ENCODE data around the gene TWNK. TPM values are rescaled to one million over a fixed set of nuclear protein-coding genes. Genes with fewer than 3 reads are reported as not detected.

The TWNK gene
- total and polyA plus RNA-seq, 2 experiments from 2014 or later, result 12.2 to 29.4 TPM

- TF ChIP-seq POLR2AphosphoS5 (IDR thresholded peaks at IDR 0.05; ENCODE audit: low read depth) (no peak; the same call in 1 of the 2 replicates), JUNB (IDR thresholded peaks at IDR 0.05; ENCODE audit: unreplicated experiment) (no peak), CTCF (conservative IDR thresholded peaks at IDR 0.05; ENCODE audit: low read depth in 2 of 2) (peak; percentile 76 to 82), CREB1 (CRISPR knock-in tag; IDR thresholded peaks at IDR 0.05; ENCODE audit: low read depth) (peak; percentile 27; the same call in 1 of the 2 replicates)
- Histone ChIP-seq H3K79me2 (replicated peaks; ENCODE audit: insufficient read depth) (peaks cover 22% of the 10 kb centered on the region), H3K36me3 (ENCODE audit: insufficient read depth) (peaks cover 16% of the 10 kb centered on the region), H4K20me1 (replicated peaks; ENCODE audit: insufficient read depth) (no peaks in the 10 kb centered on the region; the same call in 1 of the 2 replicates), H2AFZ (peak overlapping the region; percentile 90), H3K27me3 (ENCODE audit: insufficient read depth) (no peaks in the 10 kb centered on the region), H3K4me2 (peak overlapping the region; percentile 97), H3K4me1 (ENCODE audit: insufficient read depth) (peaks cover 36% of the 10 kb centered on the region), H3F3A (replicated peaks; ENCODE audit: low read depth) (peaks cover 33% of the 10 kb centered on the region), H3K4me3 (peak overlapping the region; percentile 90), H3K9me2 (ENCODE audit: insufficient read depth) (no peaks in the 10 kb centered on the region), H3K27ac (ENCODE audit: low read depth) (peak overlapping the region; percentile 95)
- H3K36me3 Mint-ChIP-seq (ENCODE audit: low read depth), result peaks cover 26% of the 10 kb centered on the region
- no peaks in the 10 kb centered on the region; the same call in 2 of the 3 replicates for H3K9me3 Mint-ChIP-seq
- ATAC-seq (peak; percentile 59), DNase-seq (ENCODE audit: low spot score) (peak; percentile 92)
- peaks cover 42% of the 10 kb centered on the region for H3K4me1 Mint-ChIP-seq
- peaks cover 28% of the 10 kb centered on the region for H3K27me3 Mint-ChIP-seq (ENCODE audit: insufficient read depth, low read depth, poor library complexity)
- peak overlapping the region; percentile 76 for H3K4me3 Mint-ChIP-seq
- peak overlapping the region; percentile 96 for H3K27ac Mint-ChIP-seq
Measured at GRCh38 chr10:100997360-100998182, 10.2 kb downstream of the TWNK start.

- ATAC-seq (peak; percentile 29), DNase-seq (ENCODE audit: low spot score) (peak; percentile 76)
- H3K4me2 ChIP-seq, result peak overlapping the region; percentile 97
- H3K27me3 Mint-ChIP-seq (ENCODE audit: insufficient read depth, low read depth, poor library complexity), result peaks cover 25% of the 10 kb centered on the region
- H3K27ac Mint-ChIP-seq, result peak overlapping the region; percentile 71
- H3K27ac ChIP-seq (ENCODE audit: low read depth), result peak overlapping the region; percentile 95
- H3K27me3 ChIP-seq (ENCODE audit: insufficient read depth), result no peaks in the 10 kb centered on the region
- H3K4me3 ChIP-seq, result peak overlapping the region; percentile 90
- H3F3A ChIP-seq (replicated peaks; ENCODE audit: low read depth), result peaks cover 29% of the 10 kb centered on the region
- H3K36me3 ChIP-seq (ENCODE audit: insufficient read depth), result peaks cover 8% of the 10 kb centered on the region
- no peaks in the 10 kb centered on the region; the same call in 1 of the 2 replicates for H4K20me1 ChIP-seq (replicated peaks; ENCODE audit: insufficient read depth)
- H3K36me3 Mint-ChIP-seq (ENCODE audit: low read depth), result peaks cover 26% of the 10 kb centered on the region
- TF ChIP-seq POLR2AphosphoS5 (IDR thresholded peaks at IDR 0.05; ENCODE audit: low read depth) (0 out of 2 replicates have a peak, but pooled peaks have one; percentile 51), CREB1 (CRISPR knock-in tag; IDR thresholded peaks at IDR 0.05; ENCODE audit: low read depth) (no peak)
- no peaks in the 10 kb centered on the region; the same call in 2 of the 3 replicates for H3K9me3 Mint-ChIP-seq
- peak overlapping the region; percentile 76 for H3K4me3 Mint-ChIP-seq
- no peaks in the 10 kb centered on the region for H3K9me2 ChIP-seq (ENCODE audit: insufficient read depth)
- peaks cover 42% of the 10 kb centered on the region for H3K4me1 Mint-ChIP-seq
- peaks cover 36% of the 10 kb centered on the region for H3K4me1 ChIP-seq (ENCODE audit: insufficient read depth)
- peaks cover 22% of the 10 kb centered on the region for H3K79me2 ChIP-seq (replicated peaks; ENCODE audit: insufficient read depth)
- peak overlapping the region; percentile 74 for H2AFZ ChIP-seq
Measured at GRCh38 chr10:100998183-100998990, 11.0 kb downstream of the TWNK start.

Measured in GM23338 (cell line).